Raji (cell line): ENCODE measurements around the gene AGMO.

Experiments
- POLR2A ChIP-seq: IDR thresholded peaks from 2 replicates; pipeline ENCODE4 v1.6.1; 2011; ENCODE audit warnings: low read depth, low read length, control low read depth; ENCODE audit not compliant: insufficient read depth

Gene AGMO

GRCh38 chr7:15168489-15168888 lies 393.3 kb downstream of the AGMO start:
- TF ChIP-seq POLR2A: no peak

DNA sequence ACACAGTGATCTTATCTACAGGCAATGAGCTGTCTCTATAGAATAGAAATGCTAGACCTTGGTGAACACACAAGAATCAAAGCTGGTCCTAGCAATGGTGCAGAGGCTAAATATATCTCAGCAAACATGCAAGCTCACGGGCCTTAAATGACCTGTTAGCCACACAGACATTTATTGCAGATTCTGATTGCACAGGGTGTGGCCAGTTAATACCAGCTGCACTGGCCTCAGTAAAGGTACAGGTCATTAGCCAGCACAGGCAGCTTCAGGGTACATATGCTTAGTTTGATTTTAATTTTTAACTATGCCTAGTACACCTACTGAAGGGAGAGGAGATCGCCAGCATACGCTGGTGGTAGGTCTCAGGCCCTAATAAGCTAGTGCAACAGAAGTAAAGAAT lies 393.9 kb downstream of the AGMO start:
- TF ChIP-seq POLR2A: no peak

GRCh38 chr7:15166620-15167019 lies 395.2 kb downstream of the AGMO start:
- TF ChIP-seq POLR2A: no peak

DNA sequence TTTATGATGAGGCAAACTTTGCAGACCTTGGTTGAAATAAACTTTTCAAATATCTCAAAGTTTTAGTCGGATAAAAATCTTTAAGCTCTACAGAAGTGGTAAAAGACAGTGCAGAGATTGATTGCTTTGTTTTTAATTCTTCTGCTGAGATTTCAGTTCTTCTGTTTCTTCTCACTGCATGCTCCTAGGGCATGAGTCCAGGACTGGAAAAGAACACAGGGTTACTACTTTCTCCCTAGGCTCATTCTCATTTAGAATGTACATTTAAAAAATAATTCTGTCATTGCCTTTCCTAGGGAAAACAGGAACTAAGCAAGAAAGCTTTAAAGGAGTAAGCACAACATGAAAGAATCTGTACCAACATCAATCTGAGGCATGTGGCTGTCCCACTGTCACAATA lies 402.6 kb downstream of the AGMO start:
- no peak for TF ChIP-seq POLR2A

GRCh38 chr7:15158141-15158810 lies 403.5 kb downstream of the AGMO start:
- no peak for TF ChIP-seq POLR2A
